HCT116 (cell line): ENCODE data around the gene NGEF.

Experiments
- CBX3 ChIP-seq: IDR thresholded peaks from 2 replicates; pipeline ENCODE4 v1.6.1; 2012; ENCODE audit warnings: low read depth
- CEBPB ChIP-seq: IDR thresholded peaks from 2 replicates; pipeline ENCODE4 v1.6.1; 2012; ENCODE audit warnings: low read depth
- CTCF ChIP-seq, 3 experiments: fragments of 200-600 bp in 1 of 3; sonication (generic) in 1 of 3; IDR thresholded peaks in 2 of 3; conservative IDR thresholded peaks in 1 of 3; 2 replicates each; pipeline ENCODE4 v1.5.1; 2012 to 2017; ENCODE audit warnings: low read depth in 2 of 3, low read length in 2 of 3, antibody characterized with exemption in 1 of 3, borderline replicate concordance in 1 of 3, control low read depth in 1 of 3, mild to moderate bottlenecking in 1 of 3, mixed read lengths in 1 of 3, mixed run types in 1 of 3, moderate library complexity in 1 of 3; ENCODE audit not compliant: insufficient read depth in 1 of 3
- EZH2 ChIP-seq: fragments of 200-600 bp; sonication (generic); IDR thresholded peaks from 2 replicates; pipeline ENCODE4 v1.6.1; 2017; ENCODE audit warnings: antibody characterized with exemption, mixed run types
- JUND ChIP-seq: IDR thresholded peaks from 2 replicates; pipeline ENCODE4 v1.6.1; 2012
- MAX ChIP-seq: IDR thresholded peaks from 2 replicates; pipeline ENCODE4 v1.6.1; 2012
- POLR2A ChIP-seq: IDR thresholded peaks from 2 replicates; pipeline ENCODE4 v1.7.0; 2011; ENCODE audit warnings: borderline replicate concordance; ENCODE audit not compliant: insufficient read depth, insufficient read length; ENCODE audit errors: extremely low read depth
- POLR2AphosphoS5 ChIP-seq: IDR thresholded peaks from 2 replicates; pipeline ENCODE4 v1.6.1; 2011; ENCODE audit warnings: mild to moderate bottlenecking, low read depth, low read length, moderate library complexity
- SIN3A ChIP-seq: IDR thresholded peaks from 2 replicates; pipeline ENCODE4 v1.6.1; 2012; ENCODE audit warnings: low read depth
- SP1 ChIP-seq: IDR thresholded peaks from 2 replicates; pipeline ENCODE4 v1.6.1; 2012; ENCODE audit warnings: low read depth
- SRF ChIP-seq: IDR thresholded peaks from 2 replicates; pipeline ENCODE4 v1.6.1; 2012; ENCODE audit warnings: low read depth
- TCF7L2 ChIP-seq: IDR thresholded peaks from 2 replicates; pipeline ENCODE4 v1.7.0; 2011; ENCODE audit warnings: borderline replicate concordance, inconsistent platforms; ENCODE audit not compliant: insufficient read depth, insufficient read length; ENCODE audit errors: extremely low read depth
- ZFX ChIP-seq: fragments of 450-650 bp; IDR thresholded peaks from 2 replicates; pipeline ENCODE4 v1.6.1; 2017
- ZNF274 ChIP-seq: fragments of 200-500 bp; sonication (Bioruptor generic); IDR thresholded peaks from 2 replicates; pipeline ENCODE4 v1.6.1; 2014; ENCODE audit warnings: mild to moderate bottlenecking, low read depth, low read length, inconsistent platforms

- TF ChIP-seq SRF: no peak
- TF ChIP-seq SIN3A: no peak
- TF ChIP-seq POLR2A: no peak
- TF ChIP-seq CBX3: no peak
- no peak for TF ChIP-seq EZH2
- TF ChIP-seq ZFX: no peak
- no peak for TF ChIP-seq CTCF (IDR thresholded peaks at IDR 0.05 in 2 of 3, conservative IDR thresholded peaks at IDR 0.05 in 1 of 3; ENCODE audit: borderline replicate concordance in 1 of 3, insufficient read depth in 1 of 3, low read depth in 2 of 3, low read length in 2 of 3)
- no peak for TF ChIP-seq SP1
- no peak for TF ChIP-seq ZNF274
- TF ChIP-seq POLR2AphosphoS5: no peak
- TF ChIP-seq MAX: no peak
- no peak for TF ChIP-seq JUND
- TF ChIP-seq CEBPB: no peak
- TF ChIP-seq TCF7L2: no peak
These were observed 130.4 kb downstream of the NGEF start for GRCh38 chr2:232882505-232883115.
